Suppressor macrophage treated with lipopolysaccharide for 4 hours (primary cell): ENCODE results near the gene HLA-G.
"Not testable (repeated sequence)": the region's sequence is repeated elsewhere in the genome, so short reads cannot be mapped to it uniquely, and the experiment has no call there.

Source experiments
- DNase-seq: peaks from one replicate; pipeline ENCODE4 v3.0.0-alpha.2; 2020

The HLA-G gene

GRCh38 chr6:29875257-29875656 lies 47.6 kb downstream of the HLA-G start:
- DNase-seq, result no peak

- DNase-seq, result not testable (repeated sequence)
Observed at GRCh38 chr6:29875734-29876133, 48.1 kb downstream of the HLA-G start.
